HL-60 (cell line): ENCODE data around the gene GPC3.
A peak's percentile ranks its signal among the peaks of the same experiment; 100 is the strongest.

ENCODE experiments used
- DNase-seq, 2 experiments: peaks; one replicate each; pipeline ENCODE4 v3.0.0-alpha.2; 2010 to 2020; ENCODE audit warnings: low read depth in 1 of 2, low spot score in 1 of 2
- H3K27ac ChIP-seq: fragments of 250-450 bp; sonication (Bioruptor Pico); replicated peaks from 2 replicates; pipeline ENCODE4 v1.5.1; 2020; ENCODE audit warnings: mild to moderate bottlenecking, moderate library complexity
- H3K27me3 ChIP-seq: fragments of 250-450 bp; sonication (Bioruptor Pico); 2 replicates; pipeline ENCODE4 v1.5.1; 2021; ENCODE audit warnings: mild to moderate bottlenecking, moderate library complexity; ENCODE audit not compliant: insufficient read depth, poor library complexity, severe bottlenecking
- H3K4me3 ChIP-seq: replicated peaks from 2 replicates; pipeline ENCODE4 v1.5.1; 2011; ENCODE audit warnings: mild to moderate bottlenecking, control low read depth, low read length; ENCODE audit not compliant: insufficient read depth
- CTCF ChIP-seq: IDR thresholded peaks from one replicate; pipeline ENCODE4 v1.5.1; 2011; ENCODE audit warnings: low read length, control low read depth, inconsistent platforms; ENCODE audit not compliant: insufficient read depth
- GABPA ChIP-seq: IDR thresholded peaks from 2 replicates; pipeline ENCODE4 v1.6.1; 2012; ENCODE audit warnings: low read depth
- POLR2AphosphoS5 ChIP-seq: IDR thresholded peaks from 2 replicates; pipeline ENCODE4 v1.6.1; 2012; ENCODE audit warnings: low read depth
- REST ChIP-seq: IDR thresholded peaks from 2 replicates; pipeline ENCODE4 v1.6.1; 2012; ENCODE audit warnings: low read depth; ENCODE audit not compliant: insufficient replicate concordance
- SPI1 ChIP-seq: IDR thresholded peaks from 2 replicates; pipeline ENCODE4 v1.6.1; 2012; ENCODE audit warnings: low read depth, mild to moderate bottlenecking, borderline replicate concordance

Gene GPC3

GRCh38 chrX:133923113-133923512 lies 62.3 kb downstream of the GPC3 start:
- TF ChIP-seq REST (no peak), GABPA (no peak), POLR2AphosphoS5 (no peak), CTCF (no peak), SPI1 (no peak)
- Histone ChIP-seq H3K27ac (no peak overlapping the region), H3K4me3 (no peak overlapping the region), H3K27me3 (no peaks in the 10 kb centered on the region)
- no peak for DNase-seq

- Histone ChIP-seq H3K27me3 (no peaks in the 10 kb centered on the region), H3K4me3 (no peak overlapping the region), H3K27ac (no peak overlapping the region)
- TF ChIP-seq POLR2AphosphoS5 (no peak), REST (no peak), SPI1 (no peak), GABPA (no peak), CTCF (no peak)
- DNase-seq = no peak
These were observed 63.0 kb downstream of the GPC3 start for GRCh38 chrX:133922390-133922771.

GRCh38 chrX:133921764-133922389 lies 63.5 kb downstream of the GPC3 start:
- Histone ChIP-seq H3K27ac (no peak overlapping the region), H3K4me3 (no peak overlapping the region), H3K27me3 (no peaks in the 10 kb centered on the region)
- DNase-seq = peak in 1 of 2 experiments; percentile 33
- TF ChIP-seq GABPA = no peak
- TF ChIP-seq REST = no peak
- peak; percentile 18 for TF ChIP-seq CTCF
- TF ChIP-seq POLR2AphosphoS5 = no peak
